ENCODE results near the gene C2orf15. TPM values are rescaled to one million over a fixed set of nuclear protein-coding genes. Genes with fewer than 3 reads are reported as not detected.

Gene C2orf15
- total and polyA plus RNA-seq, 2 of the 4 experiments (the other 2 are of a cell fraction): under 0.01 TPM; not detected in 1

Small RNA genes within 50 kb of the gene (microRNA-seq; reads per million reads assigned to microRNA genes)
- not detected for gene AC092587.1 (ENCODE audit: insufficient read depth, insufficient read length)

Small RNA genes within 50 kb of the gene (small RNA-seq; reads per million reads assigned to genes)
- 0 reads per million in 5 experiments for gene AC092587.1

Other genes with a start within 250 kb of the C2orf15 start
- gene CRACDL, start 205.5 kb upstream of the C2orf15 start, total RNA-seq (2012; rRNA removed): not detected in 2 replicates
- not detected in 2 replicates for gene CRACDL, start 205.5 kb upstream of the C2orf15 start, polyA plus RNA-seq (2012; rRNA removed)
- gene TSGA10, start 13.2 kb downstream of the C2orf15 start, total RNA-seq (2012; rRNA removed): 0.54 and 1.1 TPM in 2 replicates
- gene TSGA10, start 13.2 kb downstream of the C2orf15 start, polyA plus RNA-seq (2012; rRNA removed): 0.22 and 0.32 TPM in 2 replicates
- gene LIPT1, start 13.3 kb downstream of the C2orf15 start, total RNA-seq (2012; rRNA removed): 3.2 and 4.2 TPM in 2 replicates
- 2.6 and 3.5 TPM in 2 replicates for gene LIPT1, start 13.3 kb downstream of the C2orf15 start, polyA plus RNA-seq (2012; rRNA removed)
- 4.3 and 19.4 TPM in 2 replicates for gene MITD1, start 39.4 kb downstream of the C2orf15 start, total RNA-seq (2012; rRNA removed)
- gene MITD1, start 39.4 kb downstream of the C2orf15 start, polyA plus RNA-seq (2012; rRNA removed): 14.5 and 18.7 TPM in 2 replicates
- 34.8 and 39.2 TPM in 2 replicates for gene MRPL30, start 39.5 kb downstream of the C2orf15 start, total RNA-seq (2012; rRNA removed)
- gene MRPL30, start 39.5 kb downstream of the C2orf15 start, polyA plus RNA-seq (2012; rRNA removed): 14.9 and 18.7 TPM in 2 replicates
- not detected in 2 replicates for gene LYG2, start 114.0 kb downstream of the C2orf15 start, total RNA-seq (2012; rRNA removed)
- not detected in 2 replicates for gene LYG2, start 114.0 kb downstream of the C2orf15 start, polyA plus RNA-seq (2012; rRNA removed)
- not detected in 2 replicates for gene LYG1, start 159.5 kb downstream of the C2orf15 start, total RNA-seq (2012; rRNA removed)
- 0.92 and 1.2 TPM in 2 replicates for gene LYG1, start 159.5 kb downstream of the C2orf15 start, polyA plus RNA-seq (2012; rRNA removed)
- gene TXNDC9, start 194.6 kb downstream of the C2orf15 start, total RNA-seq (2012; rRNA removed): 55.4 and 71.7 TPM in 2 replicates
- gene TXNDC9, start 194.6 kb downstream of the C2orf15 start, polyA plus RNA-seq (2012; rRNA removed): 28.9 and 33.9 TPM in 2 replicates
- gene EIF5B, start 195.7 kb downstream of the C2orf15 start, total RNA-seq (2012; rRNA removed): 19.7 and 26.9 TPM in 2 replicates
- gene EIF5B, start 195.7 kb downstream of the C2orf15 start, polyA plus RNA-seq (2012; rRNA removed): 15.7 and 21.8 TPM in 2 replicates

All from IMR-90 (cell line).